KMS-11 (cell line): ENCODE data around the gene LAMA1.

Experiments used
- H2AFZ ChIP-seq: fragments of 200-600 bp; sonication (generic); 2 replicates; pipeline ENCODE4 v1.6.1; 2016; ENCODE audit warnings: antibody characterized with exemption, mixed run types, low read depth
- H3K27ac ChIP-seq: fragments of 200-600 bp; sonication (generic); 2 replicates; pipeline ENCODE4 v1.6.1; 2016; ENCODE audit warnings: mild to moderate bottlenecking, mixed run types
- H3K27me3 ChIP-seq: fragments of 200-600 bp; sonication (generic); 2 replicates; pipeline ENCODE4 v1.6.1; 2017; ENCODE audit warnings: mild to moderate bottlenecking, low read depth, mixed run types, moderate library complexity; ENCODE audit not compliant: insufficient read depth
- H3K36me3 ChIP-seq: fragments of 200-600 bp; sonication (generic); 2 replicates; pipeline ENCODE4 v1.6.1; 2017; ENCODE audit warnings: mild to moderate bottlenecking, mixed run types; ENCODE audit not compliant: insufficient read depth
- H3K4me1 ChIP-seq: fragments of 200-600 bp; sonication (generic); 2 replicates; pipeline ENCODE4 v1.6.1; 2016; ENCODE audit warnings: mild to moderate bottlenecking, low read depth, mixed run types; ENCODE audit not compliant: poor library complexity, severe bottlenecking
- H3K4me2 ChIP-seq: fragments of 200-600 bp; sonication (generic); 2 replicates; pipeline ENCODE4 v1.7.0; 2016; ENCODE audit warnings: mild to moderate bottlenecking, mixed run types
- H3K4me3 ChIP-seq: fragments of 200-600 bp; sonication (generic); IDR thresholded peaks from 2 replicates; pipeline ENCODE4 v1.6.1; 2017; ENCODE audit warnings: low read depth, low read length, mixed read lengths; ENCODE audit not compliant: insufficient read depth
- H3K79me2 ChIP-seq: fragments of 200-600 bp; sonication (generic); 2 replicates; pipeline ENCODE4 v1.6.1; 2016; ENCODE audit warnings: low read depth, mixed run types; ENCODE audit not compliant: insufficient read depth
- H3K9ac ChIP-seq: fragments of 200-600 bp; sonication (generic); 2 replicates; pipeline ENCODE4 v1.6.1; 2016; ENCODE audit warnings: mild to moderate bottlenecking, mixed run types
- H4K20me1 ChIP-seq: fragments of 200-600 bp; sonication (generic); 2 replicates; pipeline ENCODE4 v1.6.1; 2016; ENCODE audit warnings: mild to moderate bottlenecking, mixed run types; ENCODE audit not compliant: insufficient read depth
- TF ChIP-seq, protein P1 (sequence below): fragments of 200-600 bp; sonication (generic); conservative IDR thresholded peaks from 2 replicates; pipeline ENCODE4 v1.6.1; 2017; ENCODE audit warnings: low read depth, mild to moderate bottlenecking, antibody characterized with exemption, low read length, moderate library complexity, mixed read lengths

LAMA1 gene

DNA sequence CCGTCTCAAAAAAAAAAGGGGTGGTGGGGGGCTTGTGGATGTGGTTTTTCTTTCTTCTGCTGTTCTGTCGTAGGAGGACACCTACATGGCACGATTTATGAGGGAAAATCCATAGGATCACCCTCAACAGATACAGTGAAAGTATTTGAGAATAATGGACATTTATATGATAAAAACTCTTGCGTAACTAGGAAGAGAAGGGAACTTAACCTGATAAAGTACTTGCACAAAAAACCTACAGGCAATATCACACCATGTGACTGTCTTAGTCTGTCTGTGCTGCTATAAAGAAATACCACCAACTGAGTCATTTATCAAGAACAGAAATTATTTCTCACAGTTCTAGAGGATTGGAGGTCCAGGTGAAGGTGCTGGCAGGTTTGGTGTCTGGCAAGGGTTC lies 21.8 kb upstream of the LAMA1 start:
- Histone ChIP-seq H3K27me3 (no peaks in the 10 kb centered on the region), H2AFZ (no peak overlapping the region), H3K4me1 (no peaks in the 10 kb centered on the region), H3K9ac (no peak overlapping the region), H3K4me2 (no peak overlapping the region), H3K36me3 (no peaks in the 10 kb centered on the region), H4K20me1 (no peaks in the 10 kb centered on the region), H3K4me3 (no peak overlapping the region), H3K27ac (no peak overlapping the region), H3K79me2 (no peaks in the 10 kb centered on the region)
- TF ChIP-seq, protein P1, sequence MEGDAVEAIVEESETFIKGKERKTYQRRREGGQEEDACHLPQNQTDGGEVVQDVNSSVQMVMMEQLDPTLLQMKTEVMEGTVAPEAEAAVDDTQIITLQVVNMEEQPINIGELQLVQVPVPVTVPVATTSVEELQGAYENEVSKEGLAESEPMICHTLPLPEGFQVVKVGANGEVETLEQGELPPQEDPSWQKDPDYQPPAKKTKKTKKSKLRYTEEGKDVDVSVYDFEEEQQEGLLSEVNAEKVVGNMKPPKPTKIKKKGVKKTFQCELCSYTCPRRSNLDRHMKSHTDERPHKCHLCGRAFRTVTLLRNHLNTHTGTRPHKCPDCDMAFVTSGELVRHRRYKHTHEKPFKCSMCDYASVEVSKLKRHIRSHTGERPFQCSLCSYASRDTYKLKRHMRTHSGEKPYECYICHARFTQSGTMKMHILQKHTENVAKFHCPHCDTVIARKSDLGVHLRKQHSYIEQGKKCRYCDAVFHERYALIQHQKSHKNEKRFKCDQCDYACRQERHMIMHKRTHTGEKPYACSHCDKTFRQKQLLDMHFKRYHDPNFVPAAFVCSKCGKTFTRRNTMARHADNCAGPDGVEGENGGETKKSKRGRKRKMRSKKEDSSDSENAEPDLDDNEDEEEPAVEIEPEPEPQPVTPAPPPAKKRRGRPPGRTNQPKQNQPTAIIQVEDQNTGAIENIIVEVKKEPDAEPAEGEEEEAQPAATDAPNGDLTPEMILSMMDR, result no peak

DNA sequence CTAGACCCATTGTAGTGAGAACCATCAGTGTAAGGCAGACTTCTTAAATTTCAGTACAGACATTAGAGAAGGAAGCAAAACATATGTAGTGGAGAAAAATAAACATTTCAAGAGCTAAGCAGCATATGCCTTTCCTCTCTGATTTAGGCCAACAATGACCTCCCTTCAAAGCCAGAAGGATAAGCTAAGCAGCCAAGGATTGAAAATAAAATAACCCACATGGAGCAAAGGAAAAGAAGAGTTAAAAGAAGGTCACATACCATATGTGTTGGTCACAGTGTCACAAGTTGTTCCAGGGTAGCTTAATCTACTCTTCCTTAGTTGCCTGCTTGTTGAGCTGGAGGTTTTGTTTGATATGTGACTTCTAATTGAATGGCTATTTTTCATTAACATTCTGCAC lies 15.6 kb upstream of the LAMA1 start:
- Histone ChIP-seq H4K20me1 (no peaks in the 10 kb centered on the region), H3K4me3 (no peak overlapping the region), H3K36me3 (no peaks in the 10 kb centered on the region), H3K27ac (no peak overlapping the region), H3K4me2 (no peak overlapping the region), H2AFZ (no peak overlapping the region), H3K79me2 (no peaks in the 10 kb centered on the region), H3K27me3 (no peaks in the 10 kb centered on the region), H3K9ac (no peak overlapping the region), H3K4me1 (no peaks in the 10 kb centered on the region)
- TF ChIP-seq, protein P1, result no peak

DNA sequence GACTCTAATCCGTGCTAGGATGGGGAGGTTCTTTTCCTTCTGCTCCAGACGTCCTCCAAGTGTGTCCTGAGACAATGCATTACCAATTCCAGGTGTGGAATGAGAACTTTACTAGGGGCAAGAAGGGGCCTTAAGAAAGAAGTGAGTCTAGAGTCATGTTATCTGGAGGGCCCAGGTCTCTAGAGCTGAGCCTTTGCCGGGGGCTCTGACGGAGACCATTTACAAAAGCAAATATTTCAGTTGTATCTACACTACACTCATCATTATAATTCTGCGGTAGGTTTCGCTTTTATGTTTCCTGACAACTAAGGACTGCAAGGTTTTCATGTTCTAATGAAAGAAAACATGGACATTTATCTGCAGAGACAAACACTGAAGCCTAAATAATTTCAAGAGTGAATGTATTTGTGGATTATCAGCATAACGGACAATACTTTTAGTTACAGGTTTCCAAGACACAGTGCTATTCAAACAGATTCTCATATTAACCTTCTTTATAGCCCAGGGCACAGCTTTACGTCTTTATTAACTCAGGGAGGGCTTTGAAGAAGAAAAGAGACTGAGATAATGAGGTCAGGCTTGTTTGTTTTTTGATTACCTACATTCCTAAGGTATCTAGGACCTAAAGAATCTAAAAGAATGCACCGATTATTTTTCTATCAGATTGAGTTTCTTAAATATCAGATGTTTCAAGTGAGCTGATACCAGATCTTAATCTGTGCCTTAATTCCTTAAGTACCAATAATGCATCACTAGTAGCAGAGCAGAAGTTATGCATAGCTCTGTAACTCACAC lies 15.0 kb upstream of the LAMA1 start:
- H3K27me3 ChIP-seq, result no peaks in the 10 kb centered on the region
- H4K20me1 ChIP-seq, result no peaks in the 10 kb centered on the region
- H3K4me1 ChIP-seq, result no peaks in the 10 kb centered on the region
- no peaks in the 10 kb centered on the region for H3K36me3 ChIP-seq
- H3K9ac ChIP-seq, result no peak overlapping the region
- H3K79me2 ChIP-seq, result no peaks in the 10 kb centered on the region
- TF ChIP-seq, protein P1, result no peak
- no peak overlapping the region for H3K27ac ChIP-seq
- H3K4me2 ChIP-seq, result no peak overlapping the region
- H2AFZ ChIP-seq, result no peak overlapping the region
- no peak overlapping the region for H3K4me3 ChIP-seq

DNA sequence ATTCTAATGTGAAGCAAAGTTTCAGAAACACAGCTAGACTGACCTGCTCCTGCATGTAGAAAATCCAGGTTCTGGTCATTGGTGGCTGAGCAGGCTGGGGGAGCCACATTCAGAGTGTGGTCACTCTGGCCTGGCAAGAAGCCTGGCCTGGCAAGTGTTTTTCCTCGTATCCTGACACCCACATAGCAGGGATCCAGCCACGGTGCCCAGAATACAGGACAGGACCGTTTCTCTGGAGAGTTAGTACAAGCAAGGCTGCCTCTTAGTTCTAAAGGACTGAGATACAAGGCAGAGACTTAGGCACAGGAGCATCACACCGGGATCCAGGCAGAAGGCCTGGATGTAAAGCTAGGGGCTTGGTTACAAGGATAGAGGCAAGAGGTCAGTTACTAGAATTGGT lies 4.8 kb upstream of the LAMA1 start:
- TF ChIP-seq, protein P1, result no peak
- no peak overlapping the region for H3K4me3 ChIP-seq
- no peak overlapping the region for H2AFZ ChIP-seq
- H3K4me2 ChIP-seq, result no peak overlapping the region
- H3K27me3 ChIP-seq, result no peaks in the 10 kb centered on the region
- H3K79me2 ChIP-seq, result no peaks in the 10 kb centered on the region
- no peak overlapping the region for H3K9ac ChIP-seq
- H3K4me1 ChIP-seq, result no peaks in the 10 kb centered on the region
- no peaks in the 10 kb centered on the region for H3K36me3 ChIP-seq
- no peak overlapping the region for H3K27ac ChIP-seq
- no peaks in the 10 kb centered on the region for H4K20me1 ChIP-seq
